NCI-H2196 treated with DMSO at 0.1 percent for 48 hours (cell line): ENCODE measurements around the gene ARHGEF38.

Experiments used
- DNase-seq: peaks from one replicate; lab custom pipeline; 2025; ENCODE audit not compliant: unreplicated experiment; lab: John Stamatoyannopoulos, UW

Gene ARHGEF38

GRCh38 chr4:105551965-105552746 lies at the start of gene ARHGEF38:
TSS of gene ARHGEF38 (plus strand) at chr4:105552620. CDS start at chr4:105552766, 146 bp downstream.
- DNase-seq, result peak; percentile 64

- DNase-seq, result no peak
Observed at GRCh38 chr4:105503484-105503883, 48.9 kb upstream of the ARHGEF38 start.

- no peak for DNase-seq
Observed at GRCh38 chr4:105504744-105505143, 47.7 kb upstream of the ARHGEF38 start.

GRCh38 chr4:105509291-105509690 lies 43.1 kb upstream of the ARHGEF38 start:
- DNase-seq, result no peak

GRCh38 chr4:105509714-105510113 lies 42.7 kb upstream of the ARHGEF38 start:
- DNase-seq, result no peak

GRCh38 chr4:105510245-105510644 lies 42.2 kb upstream of the ARHGEF38 start:
- DNase-seq, result no peak

- DNase-seq, result peak; percentile 2
Observed at GRCh38 chr4:105520819-105521790, 31.3 kb upstream of the ARHGEF38 start.

GRCh38 chr4:105526656-105527055 lies 25.8 kb upstream of the ARHGEF38 start:
- no peak for DNase-seq

GRCh38 chr4:105527081-105527480 lies 25.3 kb upstream of the ARHGEF38 start:
- no peak for DNase-seq

GRCh38 chr4:105536601-105537000 lies 15.8 kb upstream of the ARHGEF38 start:
- DNase-seq, result no peak

- DNase-seq, result no peak
Observed at GRCh38 chr4:105541420-105541819, 11.0 kb upstream of the ARHGEF38 start.

- no peak for DNase-seq
Observed at GRCh38 chr4:105542039-105542438, 10.4 kb upstream of the ARHGEF38 start.

GRCh38 chr4:105543346-105543745 lies 9.1 kb upstream of the ARHGEF38 start:
- no peak for DNase-seq

GRCh38 chr4:105543881-105544280 lies 8.5 kb upstream of the ARHGEF38 start:
- no peak for DNase-seq

GRCh38 chr4:105544520-105545286 lies 7.7 kb upstream of the ARHGEF38 start:
- DNase-seq, result no peak

- no peak for DNase-seq
Observed at GRCh38 chr4:105546086-105546485, 6.3 kb upstream of the ARHGEF38 start.

- DNase-seq, result no peak
Observed at GRCh38 chr4:105547769-105548168, 4.7 kb upstream of the ARHGEF38 start.

GRCh38 chr4:105548483-105548882 lies 3.9 kb upstream of the ARHGEF38 start:
- DNase-seq, result no peak

GRCh38 chr4:105550641-105551040 lies 1.8 kb upstream of the ARHGEF38 start:
- no peak for DNase-seq

- DNase-seq, result no peak
Observed at GRCh38 chr4:105555409-105555808, 3.0 kb downstream of the ARHGEF38 start.

- DNase-seq, result no peak
Observed at GRCh38 chr4:105556206-105556605, 3.8 kb downstream of the ARHGEF38 start.
